A673 (cell line): Measurements from ENCODE around the gene MYRFL.

Experiments used
- EZH2 ChIP-seq: fragments of 200-600 bp; sonication (generic); IDR thresholded peaks from 2 replicates; pipeline ENCODE4 v1.6.1; 2017; ENCODE audit warnings: borderline replicate concordance, low read depth, mild to moderate bottlenecking, mixed read lengths, antibody characterized with exemption, low read length; ENCODE audit not compliant: poor library complexity, severe bottlenecking
- TF ChIP-seq, protein P1 (sequence below): fragments of 300-800, 200-600 bp; sonication (generic); conservative IDR thresholded peaks from 2 replicates; pipeline ENCODE4 v1.5.1; 2017; ENCODE audit warnings: low read depth, mild to moderate bottlenecking, antibody characterized with exemption, low read length, moderate library complexity, mixed read lengths

- TF ChIP-seq, protein P1, sequence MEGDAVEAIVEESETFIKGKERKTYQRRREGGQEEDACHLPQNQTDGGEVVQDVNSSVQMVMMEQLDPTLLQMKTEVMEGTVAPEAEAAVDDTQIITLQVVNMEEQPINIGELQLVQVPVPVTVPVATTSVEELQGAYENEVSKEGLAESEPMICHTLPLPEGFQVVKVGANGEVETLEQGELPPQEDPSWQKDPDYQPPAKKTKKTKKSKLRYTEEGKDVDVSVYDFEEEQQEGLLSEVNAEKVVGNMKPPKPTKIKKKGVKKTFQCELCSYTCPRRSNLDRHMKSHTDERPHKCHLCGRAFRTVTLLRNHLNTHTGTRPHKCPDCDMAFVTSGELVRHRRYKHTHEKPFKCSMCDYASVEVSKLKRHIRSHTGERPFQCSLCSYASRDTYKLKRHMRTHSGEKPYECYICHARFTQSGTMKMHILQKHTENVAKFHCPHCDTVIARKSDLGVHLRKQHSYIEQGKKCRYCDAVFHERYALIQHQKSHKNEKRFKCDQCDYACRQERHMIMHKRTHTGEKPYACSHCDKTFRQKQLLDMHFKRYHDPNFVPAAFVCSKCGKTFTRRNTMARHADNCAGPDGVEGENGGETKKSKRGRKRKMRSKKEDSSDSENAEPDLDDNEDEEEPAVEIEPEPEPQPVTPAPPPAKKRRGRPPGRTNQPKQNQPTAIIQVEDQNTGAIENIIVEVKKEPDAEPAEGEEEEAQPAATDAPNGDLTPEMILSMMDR = no peak
- no peak for TF ChIP-seq EZH2
These were observed 12.2 kb downstream of the MYRFL start for GRCh38 chr12:69837191-69837590.
